HL-60 (cell line): ENCODE measurements around the gene FAR1.

Experiments
- CTCF ChIP-seq: IDR thresholded peaks from one replicate; pipeline ENCODE4 v1.5.1; 2011; ENCODE audit warnings: low read length, control low read depth, inconsistent platforms; ENCODE audit not compliant: insufficient read depth
- GABPA ChIP-seq: IDR thresholded peaks from 2 replicates; pipeline ENCODE4 v1.6.1; 2012; ENCODE audit warnings: low read depth
- POLR2AphosphoS5 ChIP-seq: IDR thresholded peaks from 2 replicates; pipeline ENCODE4 v1.6.1; 2012; ENCODE audit warnings: low read depth
- REST ChIP-seq: IDR thresholded peaks from 2 replicates; pipeline ENCODE4 v1.6.1; 2012; ENCODE audit warnings: low read depth; ENCODE audit not compliant: insufficient replicate concordance

- TF ChIP-seq CTCF (no peak), POLR2AphosphoS5 (no peak), REST (no peak), GABPA (no peak)
Observed at GRCh38 chr11:13717331-13717730, 48.9 kb downstream of the FAR1 start.
